ENCODE results near the gene SYT6.

GRCh38 chr1:114090738-114091505 lies 62.7 kb downstream of the SYT6 start:
- TF ChIP-seq CTCF (conservative IDR thresholded peaks at IDR 0.05 in 1 of 2, IDR thresholded peaks at IDR 0.05 in 1 of 2; ENCODE audit: low read depth in 1 of 2, low read length in 2 of 2) (no peak), EZH2 (IDR thresholded peaks at IDR 0.05; ENCODE audit: low read length, missing control alignments) (no peak)
